Measurements from ENCODE around the gene HIRIP3.

The HIRIP3 gene

DNA sequence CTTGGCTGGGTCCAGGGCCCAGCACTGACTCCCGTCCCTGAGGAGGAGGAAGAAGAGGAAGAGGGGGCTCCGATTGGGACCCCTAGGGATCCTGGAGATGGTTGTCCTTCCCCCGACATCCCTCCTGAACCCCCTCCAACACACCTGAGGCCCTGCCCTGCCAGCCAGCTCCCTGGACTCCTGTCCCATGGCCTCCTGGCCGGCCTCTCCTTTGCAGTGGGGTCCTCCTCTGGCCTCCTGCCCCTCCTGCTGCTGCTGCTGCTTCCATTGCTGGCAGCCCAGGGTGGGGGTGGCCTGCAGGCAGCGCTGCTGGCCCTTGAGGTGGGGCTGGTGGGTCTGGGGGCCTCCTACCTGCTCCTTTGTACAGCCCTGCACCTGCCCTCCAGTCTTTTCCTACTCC, 8.5 kb downstream of the HIRIP3 start (continued):
- TF ChIP-seq PPARA (CRISPR knock-in tag; IDR thresholded peaks at IDR 0.05; ENCODE audit: borderline replicate concordance) (no peak), ZNF70 (CRISPR knock-in tag; IDR thresholded peaks at IDR 0.05) (no peak), CSDC2 (CRISPR knock-in tag; IDR thresholded peaks at IDR 0.05) (no peak), ZNF8 (CRISPR knock-in tag; IDR thresholded peaks at IDR 0.05) (no peak), ZFP3 (CRISPR knock-in tag; IDR thresholded peaks at IDR 0.05) (no peak)

- TF ChIP-seq ZC3H10 (CRISPR knock-in tag; IDR thresholded peaks at IDR 0.05) (no peak), ZFP3 (CRISPR knock-in tag; IDR thresholded peaks at IDR 0.05) (no peak), ZNF70 (CRISPR knock-in tag; IDR thresholded peaks at IDR 0.05) (no peak), BACH2 (CRISPR knock-in tag; IDR thresholded peaks at IDR 0.05; ENCODE audit: borderline replicate concordance) (no peak), ZNF565 (CRISPR knock-in tag; conservative IDR thresholded peaks at IDR 0.05; ENCODE audit: low read depth) (no peak), ARNTL (CRISPR knock-in tag; IDR thresholded peaks at IDR 0.05; ENCODE audit: borderline replicate concordance, low read depth) (no peak), ZNF8 (CRISPR knock-in tag; IDR thresholded peaks at IDR 0.05) (no peak), PPARA (CRISPR knock-in tag; IDR thresholded peaks at IDR 0.05; ENCODE audit: borderline replicate concordance) (no peak), OSR1 (CRISPR knock-in tag; IDR thresholded peaks at IDR 0.05) (no peak), CREB5 (CRISPR knock-in tag; IDR thresholded peaks at IDR 0.05; ENCODE audit: low read depth) (no peak), SNAI2 (CRISPR knock-in tag; IDR thresholded peaks at IDR 0.05) (no peak), TCF4 (CRISPR knock-in tag; IDR thresholded peaks at IDR 0.05; ENCODE audit: borderline replicate concordance) (no peak), CSDC2 (CRISPR knock-in tag; IDR thresholded peaks at IDR 0.05) (no peak), ISL1 (CRISPR knock-in tag; IDR thresholded peaks at IDR 0.05) (no peak), ESRRG (CRISPR knock-in tag; IDR thresholded peaks at IDR 0.05) (no peak)
- TF ChIP-seq, protein P1, sequence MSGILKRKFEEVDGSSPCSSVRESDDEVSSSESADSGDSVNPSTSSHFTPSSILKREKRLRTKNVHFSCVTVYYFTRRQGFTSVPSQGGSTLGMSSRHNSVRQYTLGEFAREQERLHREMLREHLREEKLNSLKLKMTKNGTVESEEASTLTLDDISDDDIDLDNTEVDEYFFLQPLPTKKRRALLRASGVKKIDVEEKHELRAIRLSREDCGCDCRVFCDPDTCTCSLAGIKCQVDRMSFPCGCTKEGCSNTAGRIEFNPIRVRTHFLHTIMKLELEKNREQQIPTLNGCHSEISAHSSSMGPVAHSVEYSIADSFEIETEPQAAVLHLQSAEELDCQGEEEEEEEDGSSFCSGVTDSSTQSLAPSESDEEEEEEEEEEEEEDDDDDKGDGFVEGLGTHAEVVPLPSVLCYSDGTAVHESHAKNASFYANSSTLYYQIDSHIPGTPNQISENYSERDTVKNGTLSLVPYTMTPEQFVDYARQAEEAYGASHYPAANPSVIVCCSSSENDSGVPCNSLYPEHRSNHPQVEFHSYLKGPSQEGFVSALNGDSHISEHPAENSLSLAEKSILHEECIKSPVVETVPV (CRISPR knock-in tag; IDR thresholded peaks at IDR 0.05): no peak
- TF ChIP-seq, protein P2, sequence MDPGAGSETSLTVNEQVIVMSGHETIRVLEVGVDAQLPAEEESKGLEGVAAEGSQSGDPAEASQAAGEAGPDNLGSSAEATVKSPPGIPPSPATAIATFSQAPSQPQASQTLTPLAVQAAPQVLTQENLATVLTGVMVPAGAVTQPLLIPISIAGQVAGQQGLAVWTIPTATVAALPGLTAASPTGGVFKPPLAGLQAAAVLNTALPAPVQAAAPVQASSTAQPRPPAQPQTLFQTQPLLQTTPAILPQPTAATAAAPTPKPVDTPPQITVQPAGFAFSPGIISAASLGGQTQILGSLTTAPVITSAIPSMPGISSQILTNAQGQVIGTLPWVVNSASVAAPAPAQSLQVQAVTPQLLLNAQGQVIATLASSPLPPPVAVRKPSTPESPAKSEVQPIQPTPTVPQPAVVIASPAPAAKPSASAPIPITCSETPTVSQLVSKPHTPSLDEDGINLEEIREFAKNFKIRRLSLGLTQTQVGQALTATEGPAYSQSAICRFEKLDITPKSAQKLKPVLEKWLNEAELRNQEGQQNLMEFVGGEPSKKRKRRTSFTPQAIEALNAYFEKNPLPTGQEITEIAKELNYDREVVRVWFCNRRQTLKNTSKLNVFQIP (CRISPR knock-in tag; IDR thresholded peaks at IDR 0.05; ENCODE audit: borderline replicate concordance, low read depth): no peak
- no peak for ATAC-seq
Observed at GRCh38 chr16:29986231-29986630, 9.2 kb downstream of the HIRIP3 start.

DNA sequence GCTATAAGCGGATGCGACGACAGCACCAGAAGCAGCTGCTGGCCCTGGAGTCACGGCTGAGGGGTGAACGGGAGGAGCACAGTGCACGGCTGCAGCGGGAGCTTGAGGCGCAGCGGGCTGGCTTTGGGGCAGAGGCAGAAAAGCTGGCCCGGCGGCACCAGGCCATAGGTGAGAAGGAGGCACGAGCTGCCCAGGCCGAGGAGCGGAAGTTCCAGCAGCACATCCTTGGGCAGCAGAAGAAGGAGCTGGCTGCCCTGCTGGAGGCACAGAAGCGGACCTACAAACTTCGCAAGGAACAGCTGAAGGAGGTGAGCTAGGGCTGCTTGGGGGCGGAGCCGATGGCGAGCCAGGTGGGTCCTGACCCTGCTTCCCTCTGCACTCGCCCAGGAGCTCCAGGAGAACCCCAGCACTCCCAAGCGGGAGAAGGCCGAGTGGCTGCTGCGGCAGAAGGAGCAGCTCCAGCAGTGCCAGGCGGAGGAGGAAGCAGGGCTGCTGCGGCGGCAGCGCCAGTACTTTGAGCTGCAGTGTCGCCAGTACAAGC, 10.1 kb downstream of the HIRIP3 start:
- ATAC-seq: no peak
- TF ChIP-seq ZNF8 (CRISPR knock-in tag; IDR thresholded peaks at IDR 0.05): no peak

GRCh38 chr16:29984764-29985147, 10.7 kb downstream of the HIRIP3 start:
- TF ChIP-seq TOX (CRISPR knock-in tag; IDR thresholded peaks at IDR 0.05; ENCODE audit: borderline replicate concordance) (no peak), ZNF565 (CRISPR knock-in tag; conservative IDR thresholded peaks at IDR 0.05; ENCODE audit: low read depth) (no peak), ZNF8 (CRISPR knock-in tag; IDR thresholded peaks at IDR 0.05) (no peak), ZNF70 (CRISPR knock-in tag; IDR thresholded peaks at IDR 0.05) (no peak), SNAI2 (CRISPR knock-in tag; IDR thresholded peaks at IDR 0.05) (no peak)
- TF ChIP-seq, protein P1 (CRISPR knock-in tag; IDR thresholded peaks at IDR 0.05): no peak
- no peak for ATAC-seq

DNA sequence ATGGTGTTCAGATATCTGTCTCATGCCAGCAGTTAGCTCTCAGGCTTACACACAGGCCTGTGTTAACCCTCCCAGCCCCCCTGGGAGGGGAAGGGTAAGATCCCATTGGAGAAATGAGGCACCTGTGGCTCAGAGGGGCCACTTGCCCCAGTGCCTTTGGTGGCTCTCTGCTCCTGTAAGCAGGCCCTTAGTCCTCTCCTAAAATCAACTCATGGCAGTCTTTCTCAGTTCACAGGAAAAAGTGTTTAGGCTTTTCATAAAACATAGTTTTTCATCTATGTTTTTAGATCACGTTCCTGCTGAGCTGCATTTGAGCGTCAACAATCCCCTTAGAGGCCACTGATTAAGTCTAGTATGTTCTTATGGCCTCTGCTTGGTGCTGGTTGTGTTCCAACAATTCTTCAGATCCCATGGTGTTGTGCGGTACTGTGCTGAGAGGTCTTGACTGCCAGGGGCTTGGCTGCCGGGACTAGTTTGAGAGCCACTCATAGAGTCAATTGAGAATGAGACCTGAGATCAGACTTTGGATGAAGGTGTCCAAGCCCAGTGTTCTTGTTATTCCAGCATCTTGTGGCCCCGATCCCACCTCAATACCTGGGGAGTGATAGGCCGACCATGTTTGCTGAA, 11.2 kb downstream of the HIRIP3 start:
- no peak for TF ChIP-seq ARNTL (CRISPR knock-in tag; IDR thresholded peaks at IDR 0.05; ENCODE audit: borderline replicate concordance, low read depth)
- no peak for TF ChIP-seq RARB (CRISPR knock-in tag; IDR thresholded peaks at IDR 0.05)
- no peak for TF ChIP-seq GLIS3 (CRISPR knock-in tag; IDR thresholded peaks at IDR 0.05)
- no peak for TF ChIP-seq ZNF565 (CRISPR knock-in tag; conservative IDR thresholded peaks at IDR 0.05; ENCODE audit: low read depth)
- no peak for TF ChIP-seq ISL1 (CRISPR knock-in tag; IDR thresholded peaks at IDR 0.05)
- TF ChIP-seq BACH2 (CRISPR knock-in tag; IDR thresholded peaks at IDR 0.05; ENCODE audit: borderline replicate concordance): no peak
- TF ChIP-seq TSHZ2 (CRISPR knock-in tag; IDR thresholded peaks at IDR 0.05): no peak
- no peak for TF ChIP-seq ZC3H10 (CRISPR knock-in tag; IDR thresholded peaks at IDR 0.05)
- TF ChIP-seq ZNF8 (CRISPR knock-in tag; IDR thresholded peaks at IDR 0.05): no peak
- TF ChIP-seq ZFP30 (CRISPR knock-in tag; IDR thresholded peaks at IDR 0.05): no peak
- ATAC-seq: no peak
